Central memory CD8-positive, alpha-beta T cell (primary cell): ENCODE data around the gene BMI1.
"Not testable (repeated sequence)": the region's sequence is repeated elsewhere in the genome, so short reads cannot be mapped to it uniquely, and the experiment has no call there.

ENCODE experiments used
- ATAC-seq: fragments of 150-1000 bp; cut with Tn5 transposase; replicated peaks from 2 replicates; pipeline ENCODE4 v1.10.0; 2022; ENCODE audit warnings: mild to moderate bottlenecking, moderate FRiP score, moderate number of reproducible peaks; ENCODE audit not compliant: poor library complexity, severe bottlenecking; ENCODE audit errors: extremely low read depth
- DNase-seq, 2 donors: peaks; one replicate each; pipeline ENCODE4 v3.0.0; 2021; ENCODE audit warnings: low spot score in 2 of 2
- H3K27ac Mint-ChIP-seq: one replicate; pipeline ENCODE4 v1.8.0; 2022; ENCODE audit warnings: low read depth, mild to moderate bottlenecking, moderate library complexity, mixed read lengths
- H3K27me3 Mint-ChIP-seq: one replicate; pipeline ENCODE4 v1.8.0; 2022; ENCODE audit warnings: mixed read lengths
- H3K36me3 Mint-ChIP-seq: one replicate; pipeline ENCODE4 v1.8.0; 2022; ENCODE audit warnings: mild to moderate bottlenecking, moderate library complexity, mixed read lengths; ENCODE audit not compliant: insufficient read depth
- H3K4me1 Mint-ChIP-seq: one replicate; pipeline ENCODE4 v1.8.0; 2022; ENCODE audit warnings: mixed read lengths
- H3K4me3 Mint-ChIP-seq: one replicate; pipeline ENCODE4 v1.8.0; 2022; ENCODE audit warnings: mild to moderate bottlenecking, moderate library complexity, mixed read lengths
- H3K9me3 Mint-ChIP-seq: one replicate; pipeline ENCODE4 v1.8.0; 2022; ENCODE audit warnings: mixed read lengths

Gene BMI1

GRCh38 chr10:22345301-22346095 is 24.6 kb downstream of the BMI1 start, which contains the start of gene SPAG6:
Gene SPAG6, plus strand, starts transcription at chr10:22345496. Its CDS starts 116 bp downstream, at chr10:22345612.
- Mint-ChIP-seq H3K27ac (peak within 1 kb of the TSS; percentile 88), H3K27me3 (peaks cover 62% of the 10 kb centered on the region), H3K4me1 (peaks cover 5% of the 10 kb centered on the region), H3K9me3 (no peaks in the 10 kb centered on the region), H3K4me3 (peak within 1 kb of the TSS; percentile 36), H3K36me3 (peaks cover 28% of the 10 kb centered on the region)
- no peak for DNase-seq
- ATAC-seq = no peak

- DNase-seq (no peak), ATAC-seq (no peak)
- Mint-ChIP-seq H3K27me3 (peaks cover 62% of the 10 kb centered on the region), H3K27ac (peak overlapping the region; percentile 88), H3K4me3 (peak overlapping the region; percentile 36), H3K4me1 (peaks cover 5% of the 10 kb centered on the region), H3K9me3 (no peaks in the 10 kb centered on the region), H3K36me3 (peaks cover 25% of the 10 kb centered on the region)
Observed at GRCh38 chr10:22346096-22346661, 25.3 kb downstream of the BMI1 start.

- DNase-seq (no peak), ATAC-seq (no peak)
- Mint-ChIP-seq H3K4me1 (peaks cover 5% of the 10 kb centered on the region), H3K27me3 (peaks cover 40% of the 10 kb centered on the region), H3K36me3 (peaks cover 11% of the 10 kb centered on the region), H3K9me3 (no peaks in the 10 kb centered on the region), H3K27ac (no peak overlapping the region), H3K4me3 (no peak overlapping the region)
Observed at GRCh38 chr10:22349755-22350154, 28.9 kb downstream of the BMI1 start.

GRCh38 chr10:22351131-22351703 is 30.3 kb downstream of the BMI1 start:
- peaks cover 27% of the 10 kb centered on the region for H3K27me3 Mint-ChIP-seq
- no peak overlapping the region for H3K4me3 Mint-ChIP-seq
- no peak overlapping the region for H3K27ac Mint-ChIP-seq
- no peak for DNase-seq
- H3K36me3 Mint-ChIP-seq = peaks cover 4% of the 10 kb centered on the region
- no peaks in the 10 kb centered on the region for H3K9me3 Mint-ChIP-seq
- ATAC-seq = no peak
- H3K4me1 Mint-ChIP-seq = peaks cover 4% of the 10 kb centered on the region

GRCh38 chr10:22356324-22356873 is 35.5 kb downstream of the BMI1 start:
- DNase-seq = no peak
- no peaks in the 10 kb centered on the region for H3K36me3 Mint-ChIP-seq
- no peaks in the 10 kb centered on the region for H3K9me3 Mint-ChIP-seq
- no peak for ATAC-seq
- no peak overlapping the region for H3K27ac Mint-ChIP-seq
- H3K27me3 Mint-ChIP-seq = peaks cover 14% of the 10 kb centered on the region
- H3K4me1 Mint-ChIP-seq = no peaks in the 10 kb centered on the region
- no peak overlapping the region for H3K4me3 Mint-ChIP-seq

- H3K36me3 Mint-ChIP-seq, H3K4me3 Mint-ChIP-seq, H3K9me3 Mint-ChIP-seq, H3K27ac Mint-ChIP-seq, ATAC-seq, DNase-seq, H3K4me1 Mint-ChIP-seq: not testable (repeated sequence)
- H3K27me3 Mint-ChIP-seq = peaks cover 14% of the 10 kb centered on the region
Observed at GRCh38 chr10:22357770-22358169, 36.9 kb downstream of the BMI1 start.

GRCh38 chr10:22363305-22363704 is 42.4 kb downstream of the BMI1 start:
- H3K27ac Mint-ChIP-seq = no peak overlapping the region
- H3K4me1 Mint-ChIP-seq = peaks cover 14% of the 10 kb centered on the region
- ATAC-seq = no peak
- H3K27me3 Mint-ChIP-seq = peaks cover 12% of the 10 kb centered on the region
- no peak overlapping the region for H3K4me3 Mint-ChIP-seq
- H3K36me3 Mint-ChIP-seq = no peaks in the 10 kb centered on the region
- no peaks in the 10 kb centered on the region for H3K9me3 Mint-ChIP-seq
- DNase-seq = no peak

- Mint-ChIP-seq H3K9me3 (no peaks in the 10 kb centered on the region), H3K27ac (no peak overlapping the region), H3K4me1 (peaks cover 14% of the 10 kb centered on the region), H3K27me3 (peaks cover 12% of the 10 kb centered on the region), H3K36me3 (no peaks in the 10 kb centered on the region), H3K4me3 (no peak overlapping the region)
- ATAC-seq (no peak), DNase-seq (no peak)
Observed at GRCh38 chr10:22364407-22365140, 43.7 kb downstream of the BMI1 start.

- DNase-seq (no peak), ATAC-seq (no peak)
- Mint-ChIP-seq H3K4me1 (peaks cover 14% of the 10 kb centered on the region), H3K9me3 (no peaks in the 10 kb centered on the region), H3K27me3 (peaks cover 12% of the 10 kb centered on the region), H3K27ac (no peak overlapping the region), H3K4me3 (no peak overlapping the region), H3K36me3 (no peaks in the 10 kb centered on the region)
Observed at GRCh38 chr10:22365233-22365632, 44.3 kb downstream of the BMI1 start.

GRCh38 chr10:22365644-22366434 is 44.9 kb downstream of the BMI1 start:
- no peak overlapping the region for H3K27ac Mint-ChIP-seq
- H3K4me1 Mint-ChIP-seq = peaks cover 14% of the 10 kb centered on the region
- no peak for DNase-seq

GRCh38 chr10:22366435-22366703 is 45.5 kb downstream of the BMI1 start:
- no peak for DNase-seq
- Mint-ChIP-seq H3K36me3 (no peaks in the 10 kb centered on the region), H3K4me3 (no peak overlapping the region), H3K27ac (no peak overlapping the region), H3K9me3 (no peaks in the 10 kb centered on the region), H3K27me3 (peaks cover 12% of the 10 kb centered on the region), H3K4me1 (peaks cover 14% of the 10 kb centered on the region)
- ATAC-seq = no peak

More at GRCh38 chr10:22365644-22366434, 44.9 kb downstream of the BMI1 start:
- ATAC-seq = no peak
- H3K9me3 Mint-ChIP-seq = no peaks in the 10 kb centered on the region
- H3K36me3 Mint-ChIP-seq = no peaks in the 10 kb centered on the region
- peaks cover 12% of the 10 kb centered on the region for H3K27me3 Mint-ChIP-seq
- H3K4me3 Mint-ChIP-seq = no peak overlapping the region

- no peaks in the 10 kb centered on the region for H3K9me3 Mint-ChIP-seq
- H3K27ac Mint-ChIP-seq = no peak overlapping the region
- H3K27me3 Mint-ChIP-seq = peaks cover 12% of the 10 kb centered on the region
- H3K36me3 Mint-ChIP-seq = no peaks in the 10 kb centered on the region
- H3K4me3 Mint-ChIP-seq = no peak overlapping the region
- ATAC-seq (no peak), DNase-seq (no peak)
- H3K4me1 Mint-ChIP-seq = peaks cover 14% of the 10 kb centered on the region
Observed at GRCh38 chr10:22366771-22367170, 45.9 kb downstream of the BMI1 start.
